HG03354 (cell line): ENCODE data around the gene IPPK.
"Not testable (repeated sequence)": the region's sequence is repeated elsewhere in the genome, so short reads cannot be mapped to it uniquely, and the experiment has no call there.

ENCODE experiments used
- ATAC-seq: cut with Tn5 transposase; IDR thresholded peaks from one replicate; pipeline ENCODE4 v1.9.1; 2021; ENCODE audit warnings: mild to moderate bottlenecking; ENCODE audit not compliant: unreplicated experiment, poor library complexity, severe bottlenecking

The IPPK gene

DNA sequence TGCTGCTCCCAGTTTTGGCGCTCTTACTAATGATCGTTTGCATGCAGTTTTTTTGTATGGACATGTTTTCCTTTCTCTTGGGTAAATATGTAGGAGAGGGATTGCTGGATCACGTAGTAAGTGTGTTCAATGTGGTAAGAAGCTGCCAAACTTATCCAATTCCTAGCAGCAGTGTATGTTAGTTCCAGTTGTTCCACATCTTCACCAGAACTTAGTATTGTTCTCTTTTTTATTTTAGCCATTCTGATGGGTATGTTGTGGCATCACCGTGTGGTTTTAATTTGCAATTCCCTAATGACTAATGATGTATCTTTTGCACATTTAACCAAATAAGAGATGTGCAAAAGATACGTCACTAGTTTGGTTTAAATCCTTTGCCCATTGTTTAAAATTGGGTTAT lies 65.9 kb downstream of the IPPK start:
- ATAC-seq = no peak

DNA sequence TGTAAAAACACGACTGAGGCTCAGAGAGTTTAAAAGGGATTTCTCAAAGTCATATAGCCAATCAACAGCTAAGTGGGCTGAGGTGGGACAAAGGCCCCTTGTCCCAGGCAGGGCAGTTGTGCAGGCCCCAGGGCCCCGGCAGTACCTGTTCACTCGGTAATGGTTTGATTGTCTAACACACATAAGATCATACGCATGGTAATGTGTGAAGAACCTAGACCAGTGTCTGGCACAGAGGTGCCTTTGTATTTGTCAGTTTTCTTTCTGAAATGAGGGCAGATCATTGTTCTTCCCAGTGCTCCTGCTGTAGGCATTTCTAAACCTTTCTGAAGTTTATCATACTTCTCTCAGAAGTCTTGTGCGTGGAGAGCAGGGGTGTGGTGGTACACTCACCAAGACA lies 66.8 kb downstream of the IPPK start:
- ATAC-seq = no peak

DNA sequence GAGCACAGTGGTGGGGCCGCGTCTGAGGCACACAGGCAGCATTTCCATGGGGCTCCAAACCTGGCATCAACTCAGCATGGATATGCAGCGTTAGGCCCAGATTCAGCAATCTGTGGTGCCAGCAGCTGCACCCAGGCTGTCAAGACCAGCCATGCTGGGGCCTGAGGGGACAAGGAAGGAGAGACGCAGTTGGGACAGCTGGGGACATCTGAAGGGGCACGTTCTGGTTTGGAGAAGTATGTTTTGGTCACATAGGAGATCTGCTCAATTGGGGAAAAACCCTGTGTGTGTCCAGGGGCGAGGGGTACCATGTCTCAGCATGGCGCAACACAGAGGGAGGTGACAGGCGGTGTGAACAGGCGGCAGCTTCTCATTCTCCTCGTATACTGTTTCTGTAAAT lies 67.5 kb downstream of the IPPK start:
- ATAC-seq = no peak

DNA sequence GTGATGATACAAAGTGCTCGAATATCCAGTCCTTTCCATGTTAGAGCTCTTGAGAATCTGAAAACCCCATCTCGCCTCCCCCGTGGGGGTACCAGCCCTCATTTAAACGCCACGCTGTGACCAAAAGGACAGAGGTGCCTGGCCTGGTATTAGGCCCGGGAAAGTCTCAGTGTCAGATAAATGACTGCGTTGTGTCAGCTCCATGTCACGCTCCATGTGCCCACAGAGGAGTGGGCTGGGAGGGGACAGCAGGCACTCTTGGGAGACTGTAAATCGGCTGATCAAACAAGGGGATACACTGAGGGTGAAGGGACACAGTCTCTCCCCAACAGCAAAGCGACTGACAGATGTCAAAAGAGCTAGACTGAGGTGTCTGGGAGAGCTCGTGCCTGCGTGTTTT lies 68.5 kb downstream of the IPPK start:
- ATAC-seq = no peak

DNA sequence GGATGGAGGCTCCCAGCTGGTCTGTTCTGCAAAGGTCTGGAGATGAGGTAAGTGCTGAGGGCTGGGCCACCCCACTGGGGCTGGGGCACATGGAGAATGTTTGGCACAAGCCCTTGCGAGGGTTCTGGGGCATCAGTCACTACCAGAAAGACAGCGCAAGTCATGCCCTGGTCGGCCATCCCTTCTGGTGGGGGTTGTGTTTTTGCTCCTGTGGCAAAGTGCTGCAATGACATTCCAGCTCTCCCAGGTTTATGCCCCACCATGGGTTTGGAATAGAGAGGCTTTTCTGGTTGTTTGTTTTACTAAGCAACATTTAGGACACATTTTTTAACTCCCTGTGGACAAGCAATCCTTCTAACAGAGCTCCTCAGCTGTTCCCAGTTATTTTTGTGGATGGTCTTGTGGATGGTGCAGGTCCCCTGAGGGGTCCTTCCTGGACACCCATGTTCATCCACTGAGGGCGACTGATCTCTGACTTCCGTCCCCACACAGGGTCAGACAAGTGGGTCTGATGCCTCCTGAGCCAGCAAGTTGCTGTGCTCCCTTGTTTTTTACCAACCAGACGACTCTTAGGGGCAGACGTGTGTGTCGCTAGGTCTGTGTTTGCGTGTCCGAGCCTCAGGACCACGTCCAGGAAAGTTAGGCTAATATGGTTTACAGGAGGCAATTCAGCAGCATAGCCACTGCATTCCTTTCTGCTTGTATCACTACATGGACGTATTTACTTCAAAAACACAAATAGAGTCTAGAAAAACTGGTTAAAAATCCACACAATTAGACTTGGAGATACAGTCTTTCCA lies 69.3 kb downstream of the IPPK start:
- ATAC-seq = no peak

DNA sequence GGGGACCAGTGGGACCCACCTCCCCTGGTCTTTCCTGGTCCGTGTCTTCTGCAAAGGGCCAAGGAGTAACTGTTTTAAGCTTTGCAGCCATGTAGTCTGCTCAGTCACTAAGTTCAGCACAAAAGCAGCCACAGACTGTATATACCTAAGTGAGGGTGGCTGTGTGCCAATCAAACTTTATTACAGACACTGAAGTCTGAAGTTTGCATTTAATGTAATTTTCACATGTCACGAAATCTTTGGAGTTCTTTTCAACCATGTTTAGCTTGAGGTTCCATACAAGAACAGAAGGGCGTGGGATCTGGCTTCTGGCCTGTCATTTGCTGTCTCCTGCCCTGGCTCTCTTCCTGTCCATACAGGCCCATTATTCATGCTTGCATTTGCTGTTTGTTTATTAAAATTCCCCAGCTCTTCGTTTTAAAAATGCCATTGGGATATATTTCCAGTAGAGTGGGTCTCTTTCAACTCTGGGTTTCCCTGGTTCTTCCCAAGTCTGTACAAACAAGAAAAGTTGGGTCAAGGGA lies 69.9 kb downstream of the IPPK start:
- ATAC-seq = no peak

DNA sequence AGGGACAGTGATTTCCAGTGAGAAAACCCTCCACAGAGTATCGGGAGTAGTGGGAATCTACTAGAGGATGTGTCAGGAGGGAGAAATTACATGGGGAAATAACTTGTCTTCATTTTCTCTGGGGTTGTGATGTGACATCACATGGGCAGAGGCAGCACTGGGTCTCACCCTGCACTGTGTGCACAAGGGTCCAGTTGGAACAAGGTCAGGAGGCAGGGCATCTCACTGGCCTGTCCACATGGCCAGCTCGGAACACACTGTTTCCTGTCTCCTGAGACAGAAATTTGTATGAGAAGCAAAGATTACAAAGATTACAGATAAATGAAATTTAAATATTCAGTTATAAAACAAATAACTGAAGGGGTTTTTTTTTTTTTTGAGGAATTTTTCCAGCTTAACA lies 71.5 kb downstream of the IPPK start:
- no peak for ATAC-seq

DNA sequence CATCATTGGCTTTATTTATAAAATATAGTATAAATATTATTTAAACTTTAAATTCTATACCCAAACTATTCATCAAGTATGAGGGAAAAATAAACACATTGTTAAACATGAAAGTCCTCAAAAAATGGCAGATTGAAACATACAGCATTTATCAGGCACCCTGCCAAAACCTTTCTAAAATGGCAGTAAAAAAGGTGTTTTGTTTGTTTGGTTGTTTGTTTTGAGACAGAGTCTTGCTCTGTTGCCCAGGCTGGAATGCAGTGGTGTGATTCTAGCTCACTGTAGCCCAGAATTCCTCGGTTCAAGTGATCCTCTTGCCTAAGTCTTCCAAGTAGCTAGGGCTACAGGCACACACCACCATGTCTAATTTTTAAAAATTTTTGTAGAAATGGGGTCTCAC lies 74.0 kb downstream of the IPPK start:
- no peak for ATAC-seq

DNA sequence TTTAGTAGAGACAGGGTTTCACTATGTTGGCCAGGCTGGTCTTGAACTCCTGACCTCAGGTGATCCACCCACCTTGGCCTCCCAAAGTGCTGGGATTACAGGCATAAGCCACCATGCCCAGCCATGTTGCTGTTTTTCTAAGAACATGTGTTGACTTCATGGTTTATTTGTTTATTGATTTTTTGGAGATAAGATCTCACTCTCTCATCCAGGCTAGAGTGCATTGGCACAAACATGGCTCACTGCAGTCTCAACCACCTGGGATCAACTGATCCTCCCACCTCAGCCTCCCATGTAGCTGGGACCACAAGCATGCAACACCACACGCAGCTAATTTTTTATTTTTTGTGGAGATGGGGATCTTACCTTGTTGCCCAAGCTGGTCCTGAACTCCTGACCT lies 74.9 kb downstream of the IPPK start:
- not testable (repeated sequence) for ATAC-seq

DNA sequence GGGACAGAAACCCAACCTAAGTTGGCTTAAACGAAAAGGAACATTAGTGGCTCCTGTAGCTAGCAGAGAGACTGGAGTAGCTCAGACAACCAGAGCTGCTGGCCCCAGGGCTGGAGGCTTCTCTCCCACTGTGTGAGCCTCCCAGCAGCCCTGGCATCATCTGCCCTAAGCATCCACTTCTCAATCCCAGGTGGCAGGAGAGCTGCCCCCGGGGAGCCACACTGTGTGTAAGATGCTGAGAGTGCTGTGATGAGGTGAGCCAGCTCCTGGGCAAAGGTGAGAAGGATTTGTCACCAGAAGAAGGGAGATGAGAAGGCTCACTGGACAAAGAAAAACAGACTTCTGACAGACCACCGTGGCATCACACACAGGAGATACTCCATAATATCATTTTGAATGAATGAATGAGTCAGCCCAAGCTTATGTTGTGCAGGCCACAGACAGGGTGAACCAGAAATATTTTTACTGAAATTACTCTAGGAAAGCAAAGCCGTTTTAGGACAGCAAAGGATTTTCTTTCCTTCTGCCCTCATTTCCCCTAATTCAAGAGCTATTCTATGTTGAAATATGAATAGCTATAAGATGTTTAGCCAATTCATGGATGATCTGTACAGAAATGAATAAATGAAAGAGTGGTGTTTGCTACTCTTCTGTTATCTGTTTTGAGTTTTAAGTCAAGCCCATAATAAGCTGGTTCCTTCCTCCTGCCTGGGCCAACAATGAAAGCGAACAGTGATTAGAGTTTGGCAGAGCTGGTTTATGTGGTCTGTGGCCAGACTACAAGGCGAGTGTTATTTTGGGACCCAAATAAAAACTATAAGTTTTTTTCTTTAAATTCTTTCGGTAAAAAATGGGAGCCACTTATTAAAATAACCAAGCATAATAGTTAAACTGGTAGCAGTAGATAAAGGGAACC lies 76.7 kb downstream of the IPPK start:
- ATAC-seq = no peak

DNA sequence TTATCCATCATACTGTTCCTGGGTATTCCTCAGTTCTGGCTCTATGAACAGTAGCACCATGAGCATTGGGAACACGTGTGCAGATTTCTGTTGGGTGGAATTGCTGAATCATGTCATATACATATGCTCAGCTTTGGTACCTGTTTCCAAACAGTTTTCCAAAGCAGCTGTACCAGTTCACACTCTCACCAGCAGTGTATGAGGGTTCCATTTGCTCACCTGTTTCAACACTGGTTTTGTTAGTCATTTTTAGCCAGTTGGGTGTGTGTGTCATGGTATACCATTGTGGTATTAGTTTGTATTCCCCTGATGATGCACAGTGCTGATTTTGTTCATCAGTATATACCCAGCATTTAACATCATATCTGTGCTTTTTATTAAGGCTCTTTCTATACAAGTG lies 77.4 kb downstream of the IPPK start:
- ATAC-seq = no peak

DNA sequence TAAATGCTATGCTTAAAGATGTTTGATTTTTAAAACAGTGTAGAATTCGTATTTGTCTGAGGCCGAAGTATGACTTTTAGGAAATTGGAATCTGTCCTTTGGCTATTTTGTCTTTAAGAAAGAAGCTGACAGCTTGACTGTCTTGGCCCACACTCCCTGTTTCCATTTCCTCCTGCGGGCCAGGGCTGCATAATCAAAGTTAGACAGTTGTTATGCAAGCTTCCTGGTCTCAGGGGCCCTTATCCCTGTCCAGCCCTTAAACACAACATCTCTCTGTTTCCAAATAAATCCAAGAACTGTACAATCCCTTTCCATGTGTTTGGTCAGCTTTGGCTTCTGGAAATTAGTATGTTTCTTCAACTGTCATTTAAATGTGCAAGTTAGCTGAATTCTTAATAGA lies 79.6 kb downstream of the IPPK start:
- no peak for ATAC-seq

DNA sequence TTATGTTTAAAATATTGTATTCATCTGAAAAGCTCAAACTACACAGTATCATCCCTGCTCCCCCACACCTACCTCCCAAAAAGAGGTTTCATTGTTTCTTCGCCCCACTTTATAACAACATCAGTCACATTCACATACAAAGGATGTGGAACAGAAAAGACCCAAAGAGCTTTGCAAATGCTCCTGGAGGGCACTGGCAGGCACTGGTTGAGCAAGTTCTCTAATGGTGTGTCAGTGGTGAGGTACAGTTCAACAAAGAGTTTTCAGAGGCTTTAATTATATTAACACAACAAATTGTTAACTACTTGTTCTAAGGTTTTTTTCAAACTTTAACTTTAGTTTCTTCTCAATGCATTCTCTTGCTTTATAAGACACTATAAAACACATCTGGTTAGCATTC lies 80.0 kb downstream of the IPPK start:
- ATAC-seq = no peak

DNA sequence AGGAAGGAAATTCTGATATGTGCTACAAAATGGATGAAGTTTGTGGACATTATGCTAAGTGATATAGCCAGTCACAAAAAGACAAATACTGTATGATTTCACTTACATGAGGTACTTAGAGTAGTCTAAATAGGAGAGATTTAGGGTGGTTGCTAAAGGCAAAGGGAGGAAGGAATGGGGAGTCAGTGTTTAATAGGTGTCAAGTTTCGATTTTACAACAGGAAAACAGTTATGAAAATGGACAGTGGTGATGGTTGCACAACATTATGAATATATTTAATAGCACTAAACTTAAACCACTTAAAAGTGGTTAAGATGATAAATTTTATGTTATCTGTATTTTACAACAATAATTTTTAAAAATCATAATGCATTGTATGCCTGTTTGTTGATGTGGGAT lies 93.8 kb downstream of the IPPK start:
- no peak for ATAC-seq

DNA sequence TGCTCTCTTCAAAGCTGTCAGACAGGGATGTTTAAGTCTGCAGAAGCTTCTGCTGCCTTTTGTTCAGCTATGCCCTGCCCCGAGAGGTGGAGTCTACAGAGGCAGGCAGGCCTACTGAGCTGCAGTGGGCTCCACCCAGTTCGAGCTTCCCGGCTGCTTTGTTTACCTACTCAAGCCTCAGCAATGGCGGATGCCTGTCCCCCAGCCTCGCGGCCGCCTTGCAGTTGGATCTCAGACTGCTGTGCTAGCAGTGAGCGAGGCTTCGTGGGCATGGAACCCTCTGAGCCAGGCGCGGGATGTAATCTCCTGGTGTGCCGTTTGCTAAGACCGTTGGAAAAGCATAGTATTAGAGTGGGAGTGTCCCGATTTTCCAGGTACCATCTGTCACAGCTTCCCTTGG lies 96.3 kb downstream of the IPPK start:
- not testable (repeated sequence) for ATAC-seq

DNA sequence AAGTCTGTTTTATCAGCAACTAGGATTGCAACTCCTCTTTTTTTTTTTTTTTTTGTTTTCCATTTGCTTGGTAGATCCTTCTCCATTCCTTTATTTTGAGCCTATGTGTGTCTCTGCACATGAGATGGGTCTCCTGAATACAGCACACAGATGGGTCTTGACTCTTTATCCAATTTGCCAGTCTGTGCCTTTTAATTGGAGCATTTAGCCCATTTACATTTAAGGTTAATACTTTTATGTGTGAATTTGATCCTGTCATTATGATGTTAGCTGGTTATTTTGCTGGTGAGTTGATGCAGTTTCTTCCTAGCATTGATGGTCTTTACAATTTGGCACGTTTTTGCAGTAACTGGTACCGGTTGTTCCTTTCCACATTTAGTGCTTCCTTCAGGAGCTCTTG lies 98.1 kb downstream of the IPPK start:
- not testable (repeated sequence) for ATAC-seq

DNA sequence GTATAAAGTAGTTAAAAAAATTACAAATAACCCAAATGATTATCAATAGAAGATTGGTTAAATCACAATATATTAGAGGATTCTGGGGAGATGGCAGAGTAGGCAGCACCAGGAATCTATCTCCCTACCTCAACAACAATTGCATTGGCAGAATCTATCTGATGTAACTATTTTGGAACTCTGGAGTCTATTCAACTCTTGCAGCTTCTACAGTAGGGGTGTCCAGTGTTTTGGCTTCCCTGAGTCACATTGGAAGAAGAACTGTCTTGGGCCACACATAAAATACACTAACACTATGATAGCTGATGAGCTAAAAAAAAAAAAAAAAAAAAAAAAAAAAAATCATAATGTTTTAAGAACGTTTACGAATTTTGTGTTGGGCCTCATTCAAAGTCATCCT lies 104.9 kb downstream of the IPPK start:
- ATAC-seq = no peak

DNA sequence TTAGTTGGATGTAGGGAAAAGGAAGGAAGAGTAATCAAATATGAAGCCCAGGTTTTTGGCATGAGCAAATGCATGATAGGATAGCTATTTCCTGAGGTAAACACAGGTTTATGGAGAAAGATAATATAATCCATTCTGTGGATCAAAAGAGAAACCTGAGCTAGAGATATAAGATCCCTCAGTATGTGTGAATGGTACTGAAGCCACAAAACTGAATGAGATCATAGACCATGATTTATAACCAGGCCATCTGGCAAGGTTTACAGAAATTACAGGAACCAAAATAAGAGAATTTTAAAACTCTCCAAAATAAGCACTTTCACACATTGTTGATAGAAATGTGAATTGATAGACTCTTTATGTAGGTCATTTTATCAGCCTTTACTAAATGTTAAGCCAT lies 105.4 kb downstream of the IPPK start:
- no peak for ATAC-seq
